ENCODE results near the gene MSRB3. TPM values are rescaled to one million over a fixed set of nuclear protein-coding genes. Genes with fewer than 3 reads are reported as not detected.

The MSRB3 gene
- total RNA-seq, 1 experiment from 2014 or later = 0.55 TPM

DNA sequence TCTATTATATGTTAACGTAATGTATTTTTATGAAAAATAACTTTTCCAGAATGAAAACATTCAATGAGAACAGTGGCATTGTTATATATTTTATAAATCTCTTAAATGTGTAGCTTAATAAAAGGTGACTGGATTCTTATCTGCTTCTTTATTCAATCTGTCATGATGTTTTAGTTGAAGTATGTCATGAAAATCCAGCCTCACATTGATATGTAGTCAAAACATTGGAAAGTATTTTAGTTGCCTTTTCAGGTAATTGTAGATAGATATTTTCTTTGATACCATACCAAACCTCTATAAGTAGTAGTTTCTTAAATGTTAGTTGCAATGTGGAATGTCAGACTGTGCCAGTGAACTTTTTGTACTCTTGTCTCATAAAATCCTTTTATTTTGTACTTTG, 41.3 kb upstream of the MSRB3 start:
- 0 out of 2 replicates have a peak, but pooled peaks cover 6% of the 10 kb centered on the region for H3F3A ChIP-seq (ENCODE audit: insufficient read depth, low read depth)
- H2AFZ ChIP-seq = no peak overlapping the region
- no peak for DNase-seq
- ChIA-PET POLR2A (ENCODE audit: unreplicated experiment) (no interaction called here), CTCF (no interaction called here)
- H3K4me3 ChIP-seq = no peak overlapping the region
- H3K9me3 ChIP-seq (ENCODE audit: insufficient read depth, low read depth) = no peaks in the 10 kb centered on the region
- no peaks in the 10 kb centered on the region; the same call in 1 of the 2 replicates for H3K4me1 ChIP-seq (replicated peaks; ENCODE audit: insufficient read depth)
- no peak overlapping the region for H3K27ac ChIP-seq
- H4K20me1 ChIP-seq (ENCODE audit: insufficient read depth) = peaks cover 9% of the 10 kb centered on the region
- H3K4me2 ChIP-seq = no peak overlapping the region
- intact Hi-C loops (cut with micrococcal nuclease; ENCODE audit: unreplicated experiment) = no loop called here
- no peaks in the 10 kb centered on the region for H3K27me3 ChIP-seq (ENCODE audit: insufficient read depth, low read depth)
- H3K79me2 ChIP-seq (ENCODE audit: low read depth) = 0 out of 2 replicates have a peak, but pooled peaks cover 8% of the 10 kb centered on the region
- H3K36me3 ChIP-seq (ENCODE audit: low read depth) = peaks cover 3% of the 10 kb centered on the region; the same call in 1 of the 2 replicates
- TF ChIP-seq, protein P1, sequence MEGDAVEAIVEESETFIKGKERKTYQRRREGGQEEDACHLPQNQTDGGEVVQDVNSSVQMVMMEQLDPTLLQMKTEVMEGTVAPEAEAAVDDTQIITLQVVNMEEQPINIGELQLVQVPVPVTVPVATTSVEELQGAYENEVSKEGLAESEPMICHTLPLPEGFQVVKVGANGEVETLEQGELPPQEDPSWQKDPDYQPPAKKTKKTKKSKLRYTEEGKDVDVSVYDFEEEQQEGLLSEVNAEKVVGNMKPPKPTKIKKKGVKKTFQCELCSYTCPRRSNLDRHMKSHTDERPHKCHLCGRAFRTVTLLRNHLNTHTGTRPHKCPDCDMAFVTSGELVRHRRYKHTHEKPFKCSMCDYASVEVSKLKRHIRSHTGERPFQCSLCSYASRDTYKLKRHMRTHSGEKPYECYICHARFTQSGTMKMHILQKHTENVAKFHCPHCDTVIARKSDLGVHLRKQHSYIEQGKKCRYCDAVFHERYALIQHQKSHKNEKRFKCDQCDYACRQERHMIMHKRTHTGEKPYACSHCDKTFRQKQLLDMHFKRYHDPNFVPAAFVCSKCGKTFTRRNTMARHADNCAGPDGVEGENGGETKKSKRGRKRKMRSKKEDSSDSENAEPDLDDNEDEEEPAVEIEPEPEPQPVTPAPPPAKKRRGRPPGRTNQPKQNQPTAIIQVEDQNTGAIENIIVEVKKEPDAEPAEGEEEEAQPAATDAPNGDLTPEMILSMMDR (conservative IDR thresholded peaks at IDR 0.05) = no peak
- TF ChIP-seq EZH2 (IDR thresholded peaks at IDR 0.05; ENCODE audit: low read depth) = no peak
- no peaks in the 10 kb centered on the region for H3K9me2 ChIP-seq (ENCODE audit: insufficient read depth)
- no TSS peak for BruUV-seq (replicated peaks)

DNA sequence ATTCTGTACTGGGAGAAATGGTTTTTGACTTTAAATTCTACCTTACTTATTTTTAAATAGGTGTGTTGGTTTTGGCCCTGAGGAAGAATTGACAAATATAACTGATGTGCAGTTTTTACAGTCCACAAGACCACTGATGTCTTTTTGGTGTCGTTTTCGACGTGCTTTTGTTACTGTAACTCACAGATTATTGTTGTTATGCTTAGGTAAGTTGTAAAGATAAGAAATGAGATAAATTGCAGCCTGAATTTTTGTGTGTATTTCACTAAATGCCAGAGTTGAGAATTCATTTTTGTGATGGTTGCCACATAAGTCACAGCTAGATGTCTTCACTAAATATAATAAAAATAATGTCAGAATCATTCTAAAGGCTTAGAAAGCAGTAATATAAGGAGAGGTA, 39.9 kb upstream of the MSRB3 start:
- intact Hi-C loops (cut with micrococcal nuclease; ENCODE audit: unreplicated experiment) = no loop called here
- TF ChIP-seq, protein P1 (conservative IDR thresholded peaks at IDR 0.05) = no peak
- no peak for TF ChIP-seq EZH2 (IDR thresholded peaks at IDR 0.05; ENCODE audit: low read depth)
- Histone ChIP-seq H3K9me2 (ENCODE audit: insufficient read depth) (no peaks in the 10 kb centered on the region), H2AFZ (no peak overlapping the region), H3K9me3 (ENCODE audit: insufficient read depth, low read depth) (no peaks in the 10 kb centered on the region), H3K4me1 (replicated peaks; ENCODE audit: insufficient read depth) (no peaks in the 10 kb centered on the region), H3K4me3 (no peak overlapping the region), H3K79me2 (ENCODE audit: low read depth) (0 out of 2 replicates have a peak, but pooled peaks cover 3% of the 10 kb centered on the region), H3K4me2 (no peak overlapping the region), H4K20me1 (ENCODE audit: insufficient read depth) (peaks cover 3% of the 10 kb centered on the region; the same call in 1 of the 2 replicates), H3K27ac (no peak overlapping the region), H3F3A (ENCODE audit: insufficient read depth, low read depth) (0 out of 2 replicates have a peak, but pooled peaks cover 6% of the 10 kb centered on the region), H3K36me3 (ENCODE audit: low read depth) (peaks cover 9% of the 10 kb centered on the region; the same call in 1 of the 2 replicates), H3K27me3 (ENCODE audit: insufficient read depth, low read depth) (no peaks in the 10 kb centered on the region)
- BruUV-seq (replicated peaks) = no TSS peak
- ChIA-PET CTCF (no interaction called here), POLR2A (ENCODE audit: unreplicated experiment) (no interaction called here)
- no peak for DNase-seq

- TF ChIP-seq, protein P1 (conservative IDR thresholded peaks at IDR 0.05) = no peak
- no peak for TF ChIP-seq EZH2 (IDR thresholded peaks at IDR 0.05; ENCODE audit: low read depth)
- H2AFZ ChIP-seq = no peak overlapping the region
- H3K9me2 ChIP-seq (ENCODE audit: insufficient read depth) = no peaks in the 10 kb centered on the region; the same call in 1 of the 2 replicates
- no peak overlapping the region for H3K4me3 ChIP-seq
- H3F3A ChIP-seq (ENCODE audit: insufficient read depth, low read depth) = no peaks in the 10 kb centered on the region
- peak in 1 of 2 experiments; percentile 39 for DNase-seq
- no TSS peak for BruUV-seq (replicated peaks)
- POLR2A ChIA-PET (ENCODE audit: unreplicated experiment) = no interaction called here
- H3K36me3 ChIP-seq (ENCODE audit: low read depth) = peaks cover 13% of the 10 kb centered on the region
- no peaks in the 10 kb centered on the region for H3K9me3 ChIP-seq (ENCODE audit: insufficient read depth, low read depth)
- H3K79me2 ChIP-seq (ENCODE audit: low read depth) = no peaks in the 10 kb centered on the region
- intact Hi-C loops (cut with micrococcal nuclease; ENCODE audit: unreplicated experiment) = no loop called here
- no peaks in the 10 kb centered on the region for H3K4me1 ChIP-seq (replicated peaks; ENCODE audit: insufficient read depth)
- no peak overlapping the region for H3K27ac ChIP-seq
- H4K20me1 ChIP-seq (ENCODE audit: insufficient read depth) = no peaks in the 10 kb centered on the region
- no peak overlapping the region for H3K4me2 ChIP-seq
- CTCF ChIA-PET = no interaction called here
- H3K27me3 ChIP-seq (ENCODE audit: insufficient read depth, low read depth) = no peaks in the 10 kb centered on the region
Observed at GRCh38 chr12:65248656-65249633, 29.5 kb upstream of the MSRB3 start.
